HG03139 (cell line): ENCODE data around the gene ADAM22.

Experiments used
- ATAC-seq: cut with Tn5 transposase; IDR thresholded peaks from one replicate; pipeline ENCODE4 v1.9.1; 2021; ENCODE audit not compliant: unreplicated experiment

Gene ADAM22

DNA sequence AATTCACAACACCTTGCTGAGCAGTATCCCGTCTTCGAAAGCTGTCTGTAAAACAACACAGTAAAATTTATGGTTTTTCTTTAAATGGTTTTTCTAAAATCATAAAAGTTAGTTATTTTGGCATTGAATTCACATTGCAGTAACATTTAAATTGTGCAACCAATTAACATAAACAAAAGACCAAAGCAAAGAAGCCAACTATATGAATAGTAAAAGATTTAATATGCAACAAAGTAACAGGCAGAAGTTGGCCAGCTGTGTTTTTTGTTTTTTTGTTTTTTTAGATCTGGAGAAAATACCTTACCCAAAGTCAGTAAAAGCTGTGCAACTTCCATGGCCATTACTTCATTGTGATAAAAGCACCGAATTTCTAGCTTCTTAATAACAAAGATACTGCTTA lies 274.5 kb downstream of the ADAM22 start:
- ATAC-seq = no peak

GRCh38 chr7:88212918-88213317 lies 278.9 kb downstream of the ADAM22 start:
- ATAC-seq = no peak

DNA sequence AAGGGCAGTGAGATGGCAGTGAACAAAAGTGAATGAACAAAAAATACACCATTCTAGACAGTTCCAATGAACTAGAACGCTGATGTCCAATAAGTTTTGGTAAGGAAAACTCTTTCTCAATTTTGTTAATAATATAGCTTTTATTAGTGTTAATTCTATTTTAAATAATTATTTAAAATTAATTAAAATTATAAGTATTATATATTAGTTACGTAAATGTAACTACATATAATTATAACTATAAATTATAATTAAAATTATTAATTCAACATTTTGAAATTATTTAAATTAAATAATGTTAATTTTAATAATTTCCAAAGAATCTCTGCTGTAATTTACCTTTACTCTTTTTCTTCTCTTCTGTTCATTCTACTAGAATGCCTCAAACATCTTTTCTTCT lies 280.4 kb downstream of the ADAM22 start:
- no peak for ATAC-seq

- ATAC-seq = no peak
Observed at GRCh38 chr7:88215295-88215694, 281.2 kb downstream of the ADAM22 start.

- ATAC-seq = no peak
Observed at GRCh38 chr7:88216276-88216675, 282.2 kb downstream of the ADAM22 start.

DNA sequence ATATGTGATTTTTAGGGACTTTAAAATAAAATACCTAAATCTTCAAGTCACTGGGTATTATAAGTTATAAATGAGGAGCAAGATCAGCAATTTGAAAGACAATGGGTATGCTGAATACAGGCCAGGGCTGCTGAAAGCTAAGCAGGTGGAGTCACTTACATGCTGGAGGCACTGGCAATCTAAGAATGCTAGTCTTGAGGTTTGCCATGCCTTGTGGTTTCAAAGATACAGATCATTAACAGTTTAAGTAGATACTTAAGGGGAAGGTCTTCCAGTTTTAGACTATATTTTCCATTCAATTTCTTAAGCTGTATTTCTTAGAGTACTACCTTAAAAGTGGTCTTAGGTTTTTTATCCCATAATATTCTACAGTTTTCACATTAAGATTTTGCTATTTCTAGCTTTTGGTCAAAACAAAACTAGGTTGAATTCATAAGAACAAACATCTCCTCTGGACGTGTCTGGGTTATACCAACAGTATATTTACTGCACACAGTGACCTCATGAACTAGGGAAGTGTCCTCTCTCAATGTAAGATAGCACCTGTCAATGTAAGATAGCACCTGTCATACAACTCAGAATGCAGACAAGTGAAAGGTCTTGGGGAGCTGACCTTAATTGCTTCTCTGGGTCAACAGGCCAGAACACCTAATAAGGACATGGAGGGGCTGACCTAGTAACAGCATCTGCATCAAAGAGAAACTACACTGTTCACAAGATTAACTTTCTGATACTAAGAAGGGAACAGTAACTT lies 283.8 kb downstream of the ADAM22 start:
- ATAC-seq = peak; percentile 70

GRCh38 chr7:88218429-88218745 lies 284.3 kb downstream of the ADAM22 start:
- no peak for ATAC-seq

- ATAC-seq = peak; percentile 28
Observed at GRCh38 chr7:88218836-88219605, 285.0 kb downstream of the ADAM22 start.

DNA sequence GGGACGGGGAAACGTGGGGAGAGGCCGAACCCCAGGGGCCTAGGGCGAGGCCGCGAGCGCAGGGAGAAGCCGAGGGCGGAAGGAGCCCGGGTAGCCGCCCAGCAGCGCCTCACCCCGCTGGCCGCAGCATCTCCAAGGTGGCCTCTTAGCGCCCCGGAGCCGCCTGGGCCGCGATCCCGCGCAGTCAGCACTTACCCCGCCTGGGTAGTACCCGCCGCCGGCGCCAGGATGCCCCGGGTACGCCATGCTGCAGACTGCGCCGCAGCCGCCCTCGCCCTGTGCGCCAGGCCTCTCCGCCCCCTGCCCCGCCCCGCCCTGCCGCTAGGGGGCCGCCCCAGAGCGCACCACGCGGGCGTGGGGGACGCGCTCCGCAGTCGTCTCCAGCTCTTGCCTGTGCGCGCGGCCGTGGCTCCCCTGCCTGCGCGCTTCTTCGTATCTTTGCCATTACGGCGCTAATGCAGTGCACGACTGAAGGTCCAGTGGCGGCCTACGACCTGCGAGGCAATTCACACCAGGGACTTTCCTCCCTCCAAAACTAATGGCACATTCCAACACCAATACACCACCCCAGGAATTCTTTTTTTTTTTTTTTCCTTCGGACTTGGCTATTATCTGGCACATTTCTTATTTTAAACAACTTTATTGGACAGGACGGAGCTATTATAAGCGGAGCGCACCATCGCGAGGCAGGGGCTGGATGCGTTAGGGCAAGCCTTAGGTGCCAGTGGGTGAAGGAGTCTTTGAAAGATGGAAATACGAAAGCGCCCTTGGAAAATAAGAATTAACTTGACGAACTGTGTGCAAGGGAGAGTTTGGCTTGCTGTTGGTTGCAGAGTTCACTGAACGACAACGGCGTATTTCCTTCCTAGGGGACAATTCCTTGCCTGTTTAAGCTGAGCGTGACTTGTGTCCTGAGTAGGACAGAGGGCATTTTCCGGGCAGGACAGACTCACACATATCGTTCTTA lies 286.0 kb downstream of the ADAM22 start, which contains the start of gene SRI:
Gene SRI (minus strand): TSS at position 258 of the 967 bp plus-strand sequence. CDS start 12 bp downstream, at position 246.
- peak; percentile 61 for ATAC-seq

- no peak for ATAC-seq
Observed at GRCh38 chr7:88223265-88223664, 289.2 kb downstream of the ADAM22 start.

DNA sequence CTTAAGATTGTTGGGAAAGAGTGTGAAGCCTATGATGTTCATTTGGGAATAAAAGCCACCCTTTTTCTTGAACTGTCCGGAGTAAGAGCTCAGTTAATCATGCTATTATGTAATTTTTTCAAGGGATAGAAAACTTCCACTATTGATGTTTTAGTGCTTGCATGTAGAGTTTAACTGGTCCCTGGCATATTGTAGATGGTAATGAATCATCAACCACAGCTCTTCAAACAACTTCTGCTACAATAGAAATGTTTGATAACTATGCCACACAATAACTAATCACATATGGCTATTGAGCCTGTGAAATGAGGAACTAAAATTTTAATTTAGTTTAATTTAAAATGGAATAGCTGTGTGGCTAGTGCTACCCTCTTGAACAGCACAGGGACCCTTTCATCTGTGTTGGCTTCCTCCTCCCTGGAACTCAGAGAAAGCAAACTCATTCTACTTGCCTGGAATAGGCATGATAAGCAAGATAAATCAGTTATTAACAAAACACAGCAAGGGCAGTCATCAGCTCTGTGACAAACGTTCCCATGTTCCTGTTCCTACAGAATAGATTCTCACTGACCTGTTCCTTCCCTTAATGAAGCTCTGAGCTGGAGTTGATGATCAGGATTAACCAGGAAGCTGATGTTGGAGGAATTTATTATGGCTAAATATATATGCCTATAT lies 290.7 kb downstream of the ADAM22 start:
- ATAC-seq = no peak

DNA sequence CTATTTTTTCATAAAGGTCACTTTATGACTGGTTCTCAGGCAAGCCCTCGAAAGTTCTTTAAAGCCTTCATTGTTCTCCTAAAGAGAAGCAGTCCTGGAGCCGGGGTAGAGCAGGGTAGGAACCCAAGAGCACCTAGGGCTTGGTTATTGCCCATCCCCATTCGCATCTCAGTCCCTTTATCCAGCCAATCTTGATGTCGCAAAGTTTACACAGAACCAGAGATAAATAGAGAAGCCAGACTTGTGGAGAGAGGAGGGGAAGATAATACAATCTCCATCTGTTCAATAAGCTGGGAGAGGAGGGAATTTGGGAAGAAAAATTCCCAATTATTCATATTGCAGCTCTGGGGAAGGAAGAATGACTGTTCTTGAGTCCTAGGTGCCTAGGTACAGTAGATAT lies 292.1 kb downstream of the ADAM22 start:
- no peak for ATAC-seq

DNA sequence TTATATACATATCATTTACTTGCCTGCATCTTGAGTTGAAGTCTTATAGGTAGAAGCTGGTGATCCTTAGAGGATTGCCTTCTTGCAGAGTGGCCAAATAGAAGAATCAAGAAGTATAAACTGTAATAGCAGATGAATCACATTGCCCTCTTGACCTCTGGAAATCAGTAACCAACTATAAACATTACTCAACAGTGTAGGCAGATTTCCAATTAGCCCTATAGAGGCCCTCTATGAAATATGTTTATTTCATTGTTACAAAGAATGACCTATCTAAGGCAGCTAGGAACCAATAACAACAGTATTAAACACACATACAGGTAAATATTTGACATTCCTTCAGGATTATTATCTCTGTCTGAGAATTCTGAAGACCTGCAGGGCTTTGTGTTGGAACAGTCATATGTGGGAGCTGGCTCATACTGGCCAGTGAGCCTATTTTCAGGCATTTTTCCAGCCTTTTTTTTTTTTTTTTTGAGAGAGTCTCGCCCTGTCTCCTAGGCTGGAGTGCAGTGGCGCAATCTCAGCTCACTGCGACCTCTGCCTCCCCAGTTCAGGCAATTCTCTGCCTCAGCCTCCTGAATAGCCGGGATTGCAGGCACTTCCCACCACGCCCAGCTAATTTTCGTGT lies 292.9 kb downstream of the ADAM22 start:
- no peak for ATAC-seq

DNA sequence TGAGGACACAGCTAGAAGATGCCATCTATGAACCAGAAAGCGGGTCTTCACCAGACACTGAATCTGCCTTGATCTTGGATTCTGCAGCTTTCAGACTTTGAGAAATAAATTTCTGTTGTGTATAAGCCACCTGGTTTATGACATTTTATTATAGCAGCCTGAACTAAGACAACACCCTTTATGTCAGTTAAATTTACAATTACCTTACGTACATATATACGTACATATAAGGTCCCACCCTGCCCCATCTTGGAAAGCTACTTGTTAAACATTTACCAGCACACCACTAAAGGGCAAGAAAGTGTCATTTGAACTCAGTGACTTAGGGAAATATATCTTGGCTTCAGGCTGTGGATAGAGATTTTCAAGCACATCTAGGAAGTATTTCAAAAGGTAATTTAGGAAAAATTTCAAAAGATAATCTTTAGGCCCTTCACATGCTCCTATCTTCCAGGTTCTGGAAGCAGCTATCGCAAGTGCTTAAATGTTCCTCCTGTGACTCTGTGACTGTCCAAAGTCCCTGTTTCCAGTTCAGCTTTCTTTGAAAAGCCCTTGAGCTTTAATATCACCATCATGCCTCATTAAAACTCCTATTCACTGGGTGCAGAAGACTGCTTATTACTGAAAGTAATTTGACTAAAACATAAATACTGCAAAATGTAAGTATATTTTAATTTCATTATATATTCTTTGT lies 295.4 kb downstream of the ADAM22 start:
- ATAC-seq = no peak

- ATAC-seq = no peak
Observed at GRCh38 chr7:88230646-88231045, 296.6 kb downstream of the ADAM22 start.

- ATAC-seq = no peak
Observed at GRCh38 chr7:88233828-88234227, 299.8 kb downstream of the ADAM22 start.

GRCh38 chr7:88239852-88240251 lies 305.8 kb downstream of the ADAM22 start:
- no peak for ATAC-seq

- no peak for ATAC-seq
Observed at GRCh38 chr7:88243345-88243909, 309.4 kb downstream of the ADAM22 start.

- ATAC-seq = no peak
Observed at GRCh38 chr7:88244258-88244657, 310.2 kb downstream of the ADAM22 start.
